Stimulated activated CD8-positive, alpha-beta memory T cell treated with anti-CD3 and anti-CD28 coated beads, Interleukin-4, amount 100 ng/mL, for 1 hour (primary cell): ENCODE data around the gene KIF26A.
"Not testable (repeated sequence)": the region's sequence is repeated elsewhere in the genome, so short reads cannot be mapped to it uniquely, and the experiment has no call there.

Source experiments
- DNase-seq, 2 donors: peaks; one replicate each; pipeline ENCODE4 v3.0.0-alpha.2; 2020; ENCODE audit warnings: low read depth in 2 of 2, low spot score in 1 of 2

Gene KIF26A

GRCh38 chr14:104143521-104144452, 5.4 kb downstream of the KIF26A start:
- DNase-seq = no peak

- DNase-seq = no peak
Measured at GRCh38 chr14:104144453-104144790, 6.0 kb downstream of the KIF26A start.

GRCh38 chr14:104144911-104145825, 6.8 kb downstream of the KIF26A start:
- DNase-seq = no peak

GRCh38 chr14:104145826-104146601, 7.6 kb downstream of the KIF26A start:
- no peak for DNase-seq

GRCh38 chr14:104146651-104147345, 8.4 kb downstream of the KIF26A start:
- no peak for DNase-seq

- DNase-seq = no peak
Measured at GRCh38 chr14:104147346-104148125, 9.1 kb downstream of the KIF26A start.

- DNase-seq = no peak
Measured at GRCh38 chr14:104148433-104149277, 10.3 kb downstream of the KIF26A start.

GRCh38 chr14:104149278-104149595, 10.8 kb downstream of the KIF26A start:
- DNase-seq = no peak

- DNase-seq = no peak
Measured at GRCh38 chr14:104149617-104150135, 11.3 kb downstream of the KIF26A start.

- DNase-seq = no peak
Measured at GRCh38 chr14:104150136-104151025, 12.0 kb downstream of the KIF26A start.

GRCh38 chr14:104151026-104151381, 12.6 kb downstream of the KIF26A start:
- DNase-seq = no peak

- no peak for DNase-seq
Measured at GRCh38 chr14:104151566-104152245, 13.3 kb downstream of the KIF26A start.

GRCh38 chr14:104152246-104152575, 13.8 kb downstream of the KIF26A start:
- no peak for DNase-seq

GRCh38 chr14:104152686-104153393, 14.5 kb downstream of the KIF26A start:
- DNase-seq = no peak

GRCh38 chr14:104153394-104153755, 15.0 kb downstream of the KIF26A start:
- not testable (repeated sequence) for DNase-seq

- DNase-seq = no peak
Measured at GRCh38 chr14:104154246-104154645, 15.9 kb downstream of the KIF26A start.

- DNase-seq = no peak
Measured at GRCh38 chr14:104155513-104155912, 17.1 kb downstream of the KIF26A start.
